H4 (cell line): ENCODE data around the gene CD47. TPM values are rescaled to one million over a fixed set of nuclear protein-coding genes. Genes with fewer than 3 reads are reported as not detected.

Source experiments
- DNase-seq: peaks from one replicate; pipeline ENCODE4 v3.0.0-alpha.2; 2015; ENCODE audit warnings: low spot score
- total RNA-seq: library from RNA; depleted of rRNA; stranded (reverse); fragments of >200 nt; shearing (Covaris generic); gene quantifications from 2 replicates; pipeline ENCODE4 v1.2.3, GENCODE V29; 2014; rRNA removed

CD47 gene
- total RNA-seq, 1 experiment from 2014 or later = 130 TPM

DNA sequence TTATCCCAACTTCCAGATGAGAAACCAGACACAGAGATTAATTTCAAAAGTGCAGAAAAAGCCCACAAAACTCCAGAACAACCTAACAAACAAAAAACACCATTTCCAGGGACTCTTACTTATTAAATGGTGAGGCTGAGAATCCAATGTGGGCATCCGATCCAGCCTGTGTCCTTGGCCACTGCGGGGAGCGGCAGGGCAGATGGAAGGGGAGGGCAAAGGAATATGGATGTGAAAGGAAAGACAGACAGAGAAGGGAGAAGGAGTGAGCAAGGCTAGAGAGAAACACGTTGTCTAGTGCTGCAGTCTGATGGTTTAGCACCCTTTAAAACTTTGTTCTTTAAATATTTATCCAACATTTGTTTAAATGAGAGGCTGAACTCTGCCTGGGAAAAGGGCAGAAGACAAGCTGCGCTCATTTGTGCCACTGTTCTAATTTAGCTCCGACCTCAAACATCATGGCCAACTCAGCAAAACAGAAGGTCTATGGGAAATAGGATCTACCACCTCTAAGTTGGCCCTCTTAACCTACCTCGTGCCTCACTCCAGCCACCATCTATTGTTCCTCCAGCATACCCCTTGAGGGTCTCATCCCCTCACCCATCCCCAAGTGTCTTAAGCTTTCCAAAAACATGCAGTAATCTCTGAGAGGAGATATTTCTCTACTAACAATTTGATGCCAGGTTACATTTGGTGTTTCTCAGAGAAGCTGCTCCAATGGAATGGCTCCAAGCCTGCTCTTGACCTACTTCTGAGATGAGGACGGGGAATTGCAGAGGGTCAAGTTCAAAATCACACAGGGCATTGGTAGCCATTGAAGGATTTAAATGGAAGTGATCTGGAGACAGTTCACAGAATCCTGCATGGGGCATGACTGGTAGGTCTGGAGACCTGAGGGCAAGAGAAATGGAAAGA lies 77.4 kb downstream of the CD47 start:
- DNase-seq = no peak

DNA sequence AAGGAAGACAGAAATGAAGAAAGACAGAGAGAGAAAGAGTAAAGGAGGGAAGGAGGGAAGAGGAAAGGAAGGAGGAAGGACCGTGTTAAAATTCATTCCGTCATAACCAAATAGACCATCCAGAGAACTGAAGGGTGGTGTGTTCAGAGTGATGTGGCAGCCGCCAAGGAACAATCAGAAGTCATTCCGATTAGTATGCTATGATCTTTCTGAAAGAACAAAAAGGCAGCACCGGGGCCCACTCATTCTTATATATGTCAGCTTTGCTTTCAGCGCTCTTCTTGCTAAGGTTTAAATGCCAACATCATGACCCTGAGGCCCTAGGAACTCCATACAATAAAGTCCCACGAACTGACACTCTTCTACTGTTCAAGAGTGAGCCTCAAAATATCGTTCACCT lies 78.5 kb downstream of the CD47 start:
- no peak for DNase-seq

DNA sequence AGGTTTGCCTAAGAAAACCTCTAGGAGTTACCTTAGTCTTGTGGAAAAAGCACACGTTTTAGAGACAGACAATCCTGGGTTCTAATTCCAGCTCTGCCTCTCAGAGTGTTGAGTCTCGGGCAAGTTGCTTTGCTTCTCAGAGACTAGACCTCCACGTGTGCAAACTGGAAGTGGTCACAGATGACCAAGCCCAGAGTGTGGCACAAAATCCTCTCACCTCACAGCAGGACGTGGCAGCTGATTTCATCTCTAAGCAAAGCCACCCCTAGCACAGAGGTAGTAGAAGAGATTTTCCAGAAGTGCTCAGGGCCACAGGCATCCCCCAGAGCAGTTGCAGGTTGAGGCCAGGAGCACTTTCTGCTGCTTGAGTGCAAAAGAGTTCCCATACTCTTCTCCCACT lies 79.2 kb downstream of the CD47 start:
- DNase-seq = no peak

DNA sequence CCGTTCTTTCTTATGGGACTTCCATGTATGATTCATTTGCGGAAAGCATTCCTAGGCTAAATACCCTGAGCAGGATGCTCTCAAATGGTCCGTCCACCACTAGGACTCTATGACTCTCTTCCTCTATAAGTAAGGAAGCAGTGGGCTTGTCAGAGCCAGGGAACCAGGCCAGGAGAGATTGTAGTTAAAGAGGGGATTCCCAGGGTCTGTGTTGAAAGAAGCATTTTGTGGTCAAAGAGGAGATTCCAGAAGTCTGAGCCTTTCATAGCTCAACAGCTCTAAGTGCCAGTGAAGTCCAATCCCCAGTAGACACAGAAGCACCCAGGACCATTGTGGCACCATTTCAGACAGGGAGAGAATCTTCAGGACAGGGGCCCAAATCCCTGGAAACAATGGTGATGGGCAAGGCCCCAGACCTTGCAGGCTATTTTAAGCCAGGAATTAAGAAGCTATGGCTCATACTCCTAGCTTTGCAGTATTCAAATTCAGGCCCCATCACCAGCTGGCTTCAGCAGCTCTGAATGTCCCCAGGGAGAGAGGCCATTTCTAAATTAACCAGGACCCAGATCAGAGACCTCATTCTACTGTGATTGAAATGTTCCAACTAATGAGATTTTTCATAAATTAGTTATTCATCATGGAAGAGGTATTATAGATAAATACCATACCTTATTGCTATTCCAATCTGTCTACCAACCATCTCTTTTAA lies 81.7 kb downstream of the CD47 start:
- DNase-seq = no peak

DNA sequence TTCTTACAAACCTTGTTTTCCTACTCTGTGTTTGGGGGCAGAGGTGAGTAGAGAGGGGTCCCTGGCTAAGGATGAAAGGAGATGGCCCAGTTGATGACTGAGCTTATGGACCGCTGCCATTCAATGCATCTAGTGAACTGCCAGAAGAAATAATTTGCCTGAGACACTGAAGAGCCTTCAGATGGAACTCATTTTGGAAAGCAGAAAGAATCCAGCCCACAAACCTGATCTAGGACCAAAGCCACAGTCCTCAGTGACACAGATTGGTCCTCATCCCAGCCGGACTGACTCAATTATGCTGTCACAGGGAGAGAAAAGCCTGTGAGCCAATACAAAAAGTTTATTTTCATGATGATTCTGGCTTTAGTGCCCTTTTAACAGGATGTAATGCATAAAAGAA lies 82.7 kb downstream of the CD47 start:
- DNase-seq = no peak

DNA sequence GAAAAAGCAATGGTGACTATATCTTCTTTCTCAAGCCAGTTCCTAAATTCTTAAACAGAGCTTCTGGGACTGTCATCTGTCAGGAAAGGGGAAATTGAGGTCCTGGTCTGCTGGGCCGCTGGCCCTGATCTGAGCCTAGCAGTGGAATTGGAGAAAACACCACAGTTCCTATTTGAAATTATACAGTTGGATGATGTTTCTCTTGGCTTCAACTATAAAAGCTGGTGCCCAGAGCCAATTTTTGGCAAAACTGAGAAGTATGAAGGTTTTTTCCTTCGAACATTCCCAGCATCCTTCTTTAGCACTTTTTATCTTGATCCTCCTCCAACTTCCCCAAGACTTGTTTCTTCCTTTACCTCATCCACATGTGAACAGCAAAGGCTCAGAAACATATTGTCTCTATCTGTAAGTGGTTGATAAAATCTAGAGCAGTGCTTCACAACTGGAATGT lies 83.9 kb downstream of the CD47 start:
- no peak for DNase-seq

DNA sequence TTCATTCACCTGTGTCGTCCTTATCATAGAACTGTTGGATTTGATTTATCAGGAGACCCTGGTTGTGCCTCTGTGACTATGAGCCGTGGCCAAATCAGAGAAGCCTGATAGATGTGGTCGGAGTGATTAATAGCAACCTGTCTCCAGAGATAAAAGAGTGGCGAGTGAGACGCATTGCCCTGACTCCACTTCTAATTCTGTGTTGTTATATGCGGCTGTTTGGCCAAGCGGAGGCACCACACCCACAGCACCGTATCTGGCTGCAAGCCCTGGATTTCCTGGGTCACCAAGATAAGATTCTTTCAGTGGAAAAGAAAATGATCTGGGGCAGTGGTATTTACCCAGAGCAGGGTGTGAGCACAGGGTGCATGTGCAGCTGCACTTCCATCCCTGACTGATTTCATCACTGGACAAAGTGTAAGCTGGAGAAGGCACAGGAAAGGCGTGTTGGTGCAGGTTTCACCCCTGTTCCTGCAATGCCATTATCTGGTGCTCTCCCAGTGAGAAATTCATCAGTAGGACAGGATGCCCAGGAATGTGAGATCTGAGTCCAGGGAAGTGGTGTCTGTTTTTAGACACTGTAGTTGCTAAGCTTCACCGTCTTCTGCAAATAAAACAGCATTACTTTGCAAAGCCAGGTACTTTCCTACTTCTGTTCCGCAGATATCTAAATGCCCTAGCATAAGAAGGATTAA lies 84.6 kb downstream of the CD47 start:
- DNase-seq = no peak

DNA sequence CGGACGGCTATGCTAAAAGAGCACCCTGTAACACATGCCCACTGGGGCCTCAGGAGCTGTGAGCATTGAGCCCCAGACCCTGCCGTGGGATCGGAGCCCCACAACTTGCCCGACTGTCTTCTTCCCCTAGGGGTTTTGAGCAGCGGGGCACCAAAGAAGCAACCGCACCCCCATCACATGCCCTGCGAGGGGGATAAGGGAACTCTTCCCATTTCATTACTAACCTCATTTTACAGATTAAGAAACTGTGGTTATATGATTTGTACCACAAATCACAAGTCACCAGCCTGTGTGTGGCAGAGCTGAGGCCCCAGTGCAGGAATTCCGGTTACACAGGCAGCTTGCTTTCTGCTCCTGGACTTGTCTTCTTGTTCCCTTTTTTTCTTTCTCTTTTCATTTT lies 86.2 kb downstream of the CD47 start:
- DNase-seq = no peak

DNA sequence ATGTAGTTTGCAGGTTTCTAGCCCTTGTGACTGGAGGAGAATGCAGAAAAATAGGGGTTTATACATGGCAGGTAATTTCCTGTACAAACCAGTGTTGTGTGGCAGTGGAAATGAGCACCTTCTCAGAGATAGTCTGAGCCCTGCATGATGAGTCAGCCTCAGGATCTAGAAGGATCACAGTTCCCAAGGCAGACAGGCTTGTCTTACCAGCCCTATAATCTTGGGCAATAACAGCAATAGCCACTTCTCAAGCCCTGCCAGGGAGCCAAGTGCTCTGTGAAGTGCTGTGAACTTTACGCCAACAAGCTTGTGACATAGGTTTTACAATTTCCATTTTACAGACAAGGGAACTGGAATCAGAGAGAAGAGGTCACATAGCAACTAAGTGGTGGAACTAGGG lies 89.4 kb downstream of the CD47 start:
- DNase-seq = peak; percentile 23

DNA sequence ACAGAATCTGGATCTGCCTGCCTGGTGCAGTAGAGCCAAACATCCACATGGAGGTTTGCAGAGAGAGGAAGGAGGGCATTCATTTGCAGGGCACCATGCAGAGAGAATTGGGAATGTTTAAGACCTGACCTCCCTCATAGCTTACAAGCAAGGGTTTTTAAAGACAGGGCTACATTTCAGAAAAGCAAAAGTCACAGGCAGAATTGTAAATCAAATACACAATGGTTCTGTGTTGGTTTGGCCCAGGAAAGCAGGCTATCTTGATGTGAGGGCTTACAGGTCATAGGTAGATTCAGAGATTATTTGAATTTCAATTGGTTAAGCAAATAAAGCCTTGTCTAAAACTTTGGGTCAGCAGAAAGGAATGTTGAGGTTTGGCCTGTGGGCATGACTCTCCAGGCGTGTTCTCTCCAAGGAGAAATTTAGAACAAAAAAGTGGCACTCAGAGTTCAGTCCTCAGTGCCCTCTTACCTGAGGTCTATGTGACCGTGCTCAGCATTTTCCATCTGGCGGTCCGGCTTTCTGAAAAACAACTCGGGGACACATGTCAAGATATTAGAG lies 91.5 kb downstream of the CD47 start:
- DNase-seq = peak; percentile 54

DNA sequence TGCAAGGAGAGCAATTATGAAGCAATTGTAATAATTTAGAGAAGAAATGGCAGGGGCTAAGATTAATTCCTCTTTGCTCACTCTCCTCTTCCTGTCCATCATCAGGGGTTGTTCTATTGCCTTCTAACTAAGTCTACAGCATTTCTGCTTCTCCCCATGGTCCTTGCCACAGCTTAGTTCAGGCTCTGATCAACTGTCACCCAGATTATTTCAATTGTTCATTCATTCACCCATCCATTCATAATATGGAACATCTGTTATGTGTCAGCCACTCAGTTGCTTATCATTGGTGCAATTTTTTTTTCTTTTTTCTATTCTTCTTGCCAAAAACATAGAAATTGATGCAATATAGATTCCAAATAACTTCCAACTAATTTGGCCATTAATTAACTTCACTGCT lies 93.2 kb downstream of the CD47 start:
- DNase-seq = no peak

DNA sequence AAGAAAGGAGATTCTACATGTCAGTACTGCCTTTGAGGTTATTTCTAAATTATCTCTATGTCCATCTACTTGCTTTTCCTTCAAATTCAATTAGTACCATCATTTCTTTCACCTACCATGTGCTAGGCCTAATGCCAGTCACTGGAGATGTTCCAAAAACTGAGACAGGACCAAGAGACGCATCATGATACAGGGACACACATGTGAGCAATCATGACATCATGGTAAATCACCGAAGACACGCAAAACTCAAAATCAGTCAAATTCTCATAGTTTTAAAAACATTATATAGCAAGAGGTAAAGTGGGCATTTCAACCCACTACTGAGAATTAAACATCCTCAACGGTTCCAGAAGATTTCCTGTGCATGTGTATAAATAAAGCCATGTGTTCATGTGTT lies 95.0 kb downstream of the CD47 start:
- no peak for DNase-seq

DNA sequence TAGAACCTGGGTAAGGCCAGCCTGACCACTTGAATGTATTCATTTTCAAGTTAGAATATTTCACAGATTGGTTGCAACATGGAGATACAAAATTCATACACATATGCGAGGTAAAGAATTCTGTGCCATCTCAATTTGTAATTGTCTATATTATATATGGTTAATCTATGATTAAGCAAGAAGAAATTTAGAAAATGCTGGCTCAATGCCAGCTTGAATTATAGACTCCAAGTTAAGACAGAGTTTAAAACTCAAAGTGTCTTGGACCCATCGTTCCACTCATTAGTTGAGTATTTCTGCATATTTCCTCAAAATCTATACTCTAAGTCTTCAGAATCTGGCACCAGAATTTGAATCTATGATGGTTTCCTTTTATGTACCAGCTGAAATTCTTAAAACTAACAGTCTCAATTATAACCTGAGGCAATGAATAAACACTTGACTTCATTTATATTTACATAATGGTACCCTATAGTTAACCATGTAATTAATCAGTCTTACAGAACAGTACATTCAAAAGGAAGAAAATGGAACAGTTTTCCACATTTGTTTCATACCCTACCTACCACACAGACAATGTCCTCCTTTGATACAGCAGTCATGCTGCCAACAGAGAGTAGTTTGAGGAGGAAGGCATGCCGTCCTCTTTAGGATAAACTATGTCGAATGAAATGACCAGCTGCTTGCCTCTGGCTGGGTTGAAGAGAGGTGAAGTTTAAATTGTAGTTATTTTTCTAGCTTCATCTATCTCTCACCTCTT lies 95.7 kb downstream of the CD47 start:
- DNase-seq = no peak

DNA sequence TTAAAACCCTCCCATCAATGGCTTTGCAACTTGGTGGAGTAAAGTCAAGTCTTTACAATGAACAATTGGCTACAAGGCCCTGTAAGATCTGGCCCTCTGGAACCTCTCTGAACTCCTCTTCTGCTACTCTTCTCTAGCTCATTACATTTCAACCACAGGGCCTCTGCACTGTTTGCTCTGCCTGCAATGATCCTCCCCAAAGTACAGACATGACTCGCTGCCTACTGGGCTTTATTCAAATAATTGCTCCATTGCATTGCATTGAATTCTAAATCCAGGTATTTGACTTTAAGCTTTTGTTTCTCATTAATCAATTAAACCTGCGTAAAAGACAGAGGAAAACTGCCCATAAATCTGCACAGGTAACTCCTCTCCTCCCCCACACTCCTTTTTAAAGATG lies 96.7 kb downstream of the CD47 start:
- no peak for DNase-seq

DNA sequence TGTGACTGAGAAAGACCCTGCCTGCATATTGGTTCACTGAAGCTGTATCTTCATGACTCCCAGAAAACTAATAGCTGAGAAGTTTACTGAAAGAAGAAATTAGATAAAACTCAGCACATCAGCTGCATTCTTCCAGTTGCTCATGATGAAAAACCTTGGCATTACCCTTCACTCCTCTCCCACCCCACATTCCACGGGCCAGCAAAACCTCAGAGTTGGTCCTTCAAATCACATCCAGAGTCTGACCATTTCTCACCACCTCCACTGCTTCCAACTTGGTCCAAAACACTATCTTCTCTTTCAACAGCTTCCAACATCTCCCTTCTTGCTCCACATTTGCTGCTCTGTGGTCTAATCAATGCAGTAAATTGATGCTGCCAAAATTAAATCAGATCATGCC lies 97.1 kb downstream of the CD47 start:
- no peak for DNase-seq

Other genes starting within 250 kb of the CD47 start
- gene IFT57, start 131.4 kb upstream of the CD47 start, total RNA-seq = 37.3 and 50.4 TPM in 2 replicates
- gene HHLA2, start 205.5 kb upstream of the CD47 start, total RNA-seq = not detected in 2 replicates